ENCODE results near the gene TMEM186. TPM values are rescaled to one million over a fixed set of nuclear protein-coding genes. Genes with fewer than 3 reads are reported as not detected.
"Not testable (repeated sequence)": the region's sequence is repeated elsewhere in the genome, so short reads cannot be mapped to it uniquely, and the experiment has no call there.

TMEM186 gene, protein sequence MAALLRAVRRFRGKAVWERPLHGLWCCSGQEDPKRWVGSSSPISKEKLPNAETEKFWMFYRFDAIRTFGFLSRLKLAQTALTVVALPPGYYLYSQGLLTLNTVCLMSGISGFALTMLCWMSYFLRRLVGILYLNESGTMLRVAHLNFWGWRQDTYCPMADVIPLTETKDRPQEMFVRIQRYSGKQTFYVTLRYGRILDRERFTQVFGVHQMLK
- total RNA-seq, result 10 to 100 TPM; 14.2 to 15.4 TPM

DNA sequence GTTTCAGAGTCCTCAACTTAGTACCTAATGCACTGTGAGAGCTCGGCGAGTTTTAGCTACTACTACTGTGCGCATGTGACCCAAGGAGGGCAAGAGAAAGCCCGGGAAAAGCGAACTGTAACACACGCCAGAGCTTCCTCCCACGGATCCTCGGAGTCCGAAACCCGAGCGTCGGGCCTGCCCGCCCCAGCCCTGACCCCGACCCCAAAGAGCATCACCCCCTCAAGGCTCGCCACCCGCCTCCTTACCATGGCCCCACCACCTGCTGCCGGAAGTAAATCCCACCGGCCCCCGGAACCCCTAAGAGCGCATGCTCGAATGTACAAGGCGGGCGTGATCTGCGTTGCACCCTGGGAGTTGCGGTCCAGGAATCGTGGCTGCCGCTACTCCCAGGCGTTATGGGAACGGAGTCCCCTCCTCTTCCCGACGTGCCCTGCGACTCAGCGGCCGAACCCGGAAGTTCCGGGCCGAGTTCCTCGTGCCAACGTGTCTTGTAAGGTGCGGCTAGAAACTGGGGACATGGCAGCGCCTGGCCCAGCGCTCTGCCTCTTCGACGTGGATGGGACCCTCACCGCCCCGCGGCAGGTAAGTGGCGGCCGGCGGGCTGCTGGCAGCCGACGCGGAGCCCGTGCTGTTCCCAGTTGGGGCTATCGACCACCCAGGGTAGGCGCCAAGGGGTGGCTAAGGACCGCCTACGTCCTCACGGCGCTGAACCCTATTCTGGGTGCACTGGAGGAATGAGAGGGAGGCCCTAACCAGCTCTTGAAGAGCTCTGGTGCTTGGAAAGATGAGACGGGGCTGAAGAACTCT lies at the start of gene TMEM186, which contains the start of gene PMM2:
Gene TMEM186 (minus strand): TSS at position 276 of the 810 bp plus-strand sequence. CDS start 25 bp downstream, at position 251.
Gene PMM2 (plus strand): TSS at position 476 of the 810 bp plus-strand sequence. CDS start 44 bp downstream, at position 520.
- Mint-ChIP-seq H3K27ac (peak within 1 kb of the TSS; percentile 92), H3K27me3 (no peaks in the 10 kb centered on the region), H3K4me1 (peaks cover 23% of the 10 kb centered on the region), H3K4me3 (peak within 1 kb of the TSS; percentile 91), H3K9me3 (no peaks in the 10 kb centered on the region), H3K36me3 (ENCODE audit: low read depth) (peaks cover 56% of the 10 kb centered on the region)
- ATAC-seq (replicated peaks), result peak; percentile 96

GRCh38 chr16:8847145-8847544 lies 49.7 kb upstream of the TMEM186 start:
- H3K4me3 Mint-ChIP-seq, result no peak overlapping the region
- H3K36me3 Mint-ChIP-seq (ENCODE audit: low read depth), result peaks cover 91% of the 10 kb centered on the region
- H3K9me3 Mint-ChIP-seq, result no peaks in the 10 kb centered on the region
- no peak overlapping the region for H3K27ac Mint-ChIP-seq
- no peak for ATAC-seq (replicated peaks)
- peaks cover 19% of the 10 kb centered on the region for H3K4me1 Mint-ChIP-seq
- no peaks in the 10 kb centered on the region for H3K27me3 Mint-ChIP-seq

DNA sequence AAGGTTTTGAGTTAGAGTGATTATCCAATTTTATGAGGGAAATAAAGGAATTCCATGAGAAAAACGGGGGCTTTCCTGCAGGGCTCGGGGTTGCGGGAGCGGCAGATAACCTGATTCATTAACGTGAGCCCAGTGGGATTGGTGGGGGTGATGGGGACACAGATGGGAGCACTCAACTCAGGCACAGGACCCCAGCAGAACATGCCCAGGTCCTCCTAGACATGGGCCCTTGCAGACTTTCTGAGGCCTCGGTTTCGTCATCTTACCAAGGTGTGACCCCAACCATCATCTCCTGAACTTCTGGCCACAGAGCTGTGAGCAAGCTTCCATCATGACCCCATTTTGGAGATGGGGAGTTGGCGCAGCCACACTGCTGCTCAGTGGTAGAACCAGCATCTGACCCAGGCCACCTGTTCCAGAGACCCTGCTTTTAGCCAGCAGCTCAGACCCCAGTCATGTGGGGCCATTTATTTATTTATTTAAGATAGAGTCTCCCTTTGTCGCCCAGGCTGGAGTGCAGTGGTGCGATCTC lies 49.0 kb upstream of the TMEM186 start:
- peaks cover 88% of the 10 kb centered on the region for H3K36me3 Mint-ChIP-seq (ENCODE audit: low read depth)

GRCh38 chr16:8845699-8846298 lies 48.4 kb upstream of the TMEM186 start:
- H3K27me3 Mint-ChIP-seq, result no peaks in the 10 kb centered on the region
- peaks cover 20% of the 10 kb centered on the region for H3K4me1 Mint-ChIP-seq
- no peak overlapping the region for H3K27ac Mint-ChIP-seq
- peaks cover 81% of the 10 kb centered on the region for H3K36me3 Mint-ChIP-seq (ENCODE audit: low read depth)
- H3K4me3 Mint-ChIP-seq, result no peak overlapping the region
- ATAC-seq (replicated peaks), result no peak
- H3K9me3 Mint-ChIP-seq, result no peaks in the 10 kb centered on the region

More for the DNA sequence above, 49.0 kb upstream of the TMEM186 start:
- peaks cover 22% of the 10 kb centered on the region for H3K4me1 Mint-ChIP-seq
- no peaks in the 10 kb centered on the region for H3K9me3 Mint-ChIP-seq
- no peaks in the 10 kb centered on the region for H3K27me3 Mint-ChIP-seq
- ATAC-seq (replicated peaks), result no peak
- H3K4me3 Mint-ChIP-seq, result no peak overlapping the region
- no peak overlapping the region for H3K27ac Mint-ChIP-seq

DNA sequence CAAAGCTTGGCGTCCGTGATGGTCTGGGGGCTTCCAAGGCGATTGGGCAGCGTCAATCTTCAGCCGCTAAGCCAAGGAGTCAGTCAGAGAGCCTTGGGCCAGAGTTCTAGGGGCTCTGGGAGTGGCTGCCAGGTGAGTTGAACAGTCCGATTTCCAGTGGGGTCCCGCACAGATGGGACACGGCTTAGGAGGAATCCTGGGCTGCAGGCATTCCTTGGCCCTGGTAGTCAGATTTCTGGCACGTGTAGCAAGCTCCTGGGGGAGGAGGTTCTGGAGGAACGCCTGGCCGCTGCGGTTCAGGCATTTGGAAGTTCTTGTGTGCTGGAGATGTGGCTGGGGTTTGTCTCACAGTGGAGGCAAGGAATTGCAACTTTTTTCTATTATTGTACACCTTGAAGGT lies 45.9 kb upstream of the TMEM186 start:
- not testable (repeated sequence) for H3K27me3 Mint-ChIP-seq; ATAC-seq (replicated peaks); H3K4me3 Mint-ChIP-seq; H3K27ac Mint-ChIP-seq; H3K9me3 Mint-ChIP-seq
- Mint-ChIP-seq H3K36me3 (ENCODE audit: low read depth) (peaks cover 57% of the 10 kb centered on the region), H3K4me1 (peaks cover 11% of the 10 kb centered on the region)

DNA sequence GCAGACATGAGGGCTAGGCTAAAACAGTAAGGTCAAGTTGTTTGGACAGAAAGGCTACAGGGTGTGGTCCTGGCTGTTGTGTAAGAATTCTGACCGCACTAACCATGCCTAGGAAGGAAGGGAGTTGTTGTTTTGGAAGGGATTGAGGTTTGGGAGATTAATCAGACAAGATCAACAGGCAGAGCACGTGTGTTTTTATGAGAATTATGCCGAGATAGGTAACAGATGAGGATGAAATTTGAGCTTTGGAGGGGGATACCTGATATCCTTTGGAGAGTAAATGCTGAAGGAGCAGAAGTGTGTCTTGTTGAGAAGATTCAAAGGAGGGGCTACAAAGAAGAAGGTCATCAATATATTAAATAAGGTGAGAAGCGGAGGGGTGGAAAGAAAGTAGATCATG lies 44.6 kb upstream of the TMEM186 start:
- H3K27me3 Mint-ChIP-seq; H3K9me3 Mint-ChIP-seq; H3K4me3 Mint-ChIP-seq; ATAC-seq (replicated peaks): not testable (repeated sequence)
- H3K4me1 Mint-ChIP-seq, result peaks cover 11% of the 10 kb centered on the region
- H3K27ac Mint-ChIP-seq, result peak overlapping the region; percentile 22
- peaks cover 45% of the 10 kb centered on the region for H3K36me3 Mint-ChIP-seq (ENCODE audit: low read depth)

DNA sequence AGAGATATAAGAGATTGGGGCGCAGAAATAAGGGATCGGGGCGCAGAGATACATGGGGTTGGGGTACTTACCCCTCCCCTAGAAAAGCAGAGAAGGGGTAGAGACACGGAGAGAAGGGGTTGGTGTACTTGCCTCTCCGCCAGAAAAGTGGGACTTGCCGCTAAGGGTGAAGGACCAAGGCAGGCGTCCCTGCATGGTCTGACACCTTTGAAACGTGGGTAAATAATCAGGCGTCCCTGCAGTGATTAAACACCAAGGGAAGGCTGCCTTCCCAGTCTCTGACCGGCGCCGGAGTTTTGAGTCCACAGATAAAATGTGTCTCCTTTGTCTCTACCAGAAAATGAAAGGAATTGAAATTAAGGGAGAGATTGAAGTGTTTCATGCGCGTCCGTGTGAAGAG lies 40.2 kb upstream of the TMEM186 start:
- ATAC-seq (replicated peaks); H3K4me3 Mint-ChIP-seq; H3K27me3 Mint-ChIP-seq: not testable (repeated sequence)

DNA sequence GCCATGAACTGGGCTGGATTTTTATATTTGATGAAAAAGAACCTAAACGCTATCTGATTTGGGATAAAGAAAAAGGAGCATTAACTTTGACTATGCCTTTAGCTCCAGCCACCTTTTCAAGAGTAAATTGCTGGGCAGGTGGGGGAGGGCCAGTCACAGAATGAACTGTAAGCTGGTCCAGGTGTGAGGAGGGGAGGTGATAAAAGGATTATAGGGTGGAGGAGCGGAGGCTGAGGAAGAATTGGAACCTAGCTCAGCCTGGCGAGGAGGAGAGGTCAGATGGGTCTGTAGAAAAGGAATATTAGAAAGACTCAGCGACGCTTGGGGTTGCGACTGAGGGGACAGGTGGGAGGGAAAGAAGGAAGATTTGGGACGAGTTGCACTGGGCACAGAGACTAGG lies 39.4 kb upstream of the TMEM186 start:
- not testable (repeated sequence) for H3K4me1 Mint-ChIP-seq; ATAC-seq (replicated peaks); H3K27me3 Mint-ChIP-seq; H3K9me3 Mint-ChIP-seq; H3K27ac Mint-ChIP-seq; H3K4me3 Mint-ChIP-seq
- H3K36me3 Mint-ChIP-seq (ENCODE audit: low read depth), result peaks cover 14% of the 10 kb centered on the region

More for the DNA sequence above, 40.2 kb upstream of the TMEM186 start:
- peaks cover 13% of the 10 kb centered on the region for H3K4me1 Mint-ChIP-seq
- H3K27ac Mint-ChIP-seq, H3K9me3 Mint-ChIP-seq: not testable (repeated sequence)
- H3K36me3 Mint-ChIP-seq (ENCODE audit: low read depth), result peaks cover 14% of the 10 kb centered on the region

- Mint-ChIP-seq H3K36me3 (ENCODE audit: low read depth) (peaks cover 53% of the 10 kb centered on the region), H3K4me3 (no peak overlapping the region), H3K9me3 (no peaks in the 10 kb centered on the region), H3K27ac (peak overlapping the region; percentile 58), H3K27me3 (no peaks in the 10 kb centered on the region), H3K4me1 (peaks cover 6% of the 10 kb centered on the region)
- no peak for ATAC-seq (replicated peaks)
Measured at GRCh38 chr16:8832717-8833105, 35.3 kb upstream of the TMEM186 start.

DNA sequence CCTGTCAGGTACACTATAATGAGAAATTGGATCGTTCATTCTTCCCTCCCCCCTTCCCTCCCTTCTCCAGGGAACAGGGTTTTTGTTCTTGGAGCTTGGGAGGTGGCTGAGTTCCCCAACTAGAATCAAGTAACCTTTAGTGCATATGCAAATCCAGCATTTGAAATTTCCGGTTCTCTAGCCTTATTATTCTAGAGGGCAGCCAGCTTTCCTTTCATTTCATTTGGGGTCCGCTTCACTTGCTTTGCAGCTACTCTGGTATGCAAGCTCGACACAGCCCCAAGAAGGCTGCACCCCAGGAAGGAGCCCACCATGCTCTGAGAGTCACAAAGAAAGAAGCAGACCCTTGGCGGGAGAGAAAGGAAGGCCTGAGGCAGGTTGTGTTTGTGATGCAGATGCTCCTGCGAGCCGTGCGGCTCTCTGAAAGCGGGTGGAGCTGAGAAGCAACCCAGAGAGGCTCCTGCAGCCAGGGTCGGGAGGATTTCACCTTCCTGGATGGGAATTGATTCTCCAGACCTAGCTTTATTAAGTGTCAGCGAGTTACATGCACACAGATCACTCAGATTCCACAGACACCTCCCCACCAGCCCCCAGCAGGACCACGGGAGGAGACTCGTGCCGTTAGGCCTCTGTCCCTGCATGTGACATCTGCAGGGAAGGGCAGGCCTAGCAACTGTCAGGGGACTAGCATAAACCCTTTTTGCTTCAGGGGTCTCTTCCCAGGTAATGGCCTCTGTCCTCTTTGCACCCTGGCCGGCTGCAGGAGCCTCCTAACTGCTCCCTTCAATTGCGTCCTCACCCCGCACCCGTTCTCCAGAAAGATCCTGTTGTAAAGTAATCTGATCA lies 34.7 kb upstream of the TMEM186 start:
- H3K4me3 Mint-ChIP-seq, result no peak overlapping the region
- H3K27me3 Mint-ChIP-seq, result no peaks in the 10 kb centered on the region
- H3K36me3 Mint-ChIP-seq (ENCODE audit: low read depth), result peaks cover 54% of the 10 kb centered on the region
- no peak for ATAC-seq (replicated peaks)
- no peaks in the 10 kb centered on the region for H3K9me3 Mint-ChIP-seq
- H3K27ac Mint-ChIP-seq, result no peak overlapping the region
- peaks cover 6% of the 10 kb centered on the region for H3K4me1 Mint-ChIP-seq

- Mint-ChIP-seq H3K27ac (no peak overlapping the region), H3K4me1 (peaks cover 6% of the 10 kb centered on the region), H3K9me3 (no peaks in the 10 kb centered on the region), H3K4me3 (no peak overlapping the region), H3K27me3 (no peaks in the 10 kb centered on the region), H3K36me3 (ENCODE audit: low read depth) (peaks cover 61% of the 10 kb centered on the region)
- ATAC-seq (replicated peaks), result no peak
Measured at GRCh38 chr16:8831450-8831849, 34.0 kb upstream of the TMEM186 start.

GRCh38 chr16:8828541-8829165 lies 31.2 kb upstream of the TMEM186 start:
- no peaks in the 10 kb centered on the region for H3K27me3 Mint-ChIP-seq
- H3K4me1 Mint-ChIP-seq, result peaks cover 2% of the 10 kb centered on the region
- H3K36me3 Mint-ChIP-seq (ENCODE audit: low read depth), result peaks cover 85% of the 10 kb centered on the region
- no peak overlapping the region for H3K4me3 Mint-ChIP-seq
- H3K9me3 Mint-ChIP-seq, result no peaks in the 10 kb centered on the region
- no peak for ATAC-seq (replicated peaks)
- no peak overlapping the region for H3K27ac Mint-ChIP-seq

DNA sequence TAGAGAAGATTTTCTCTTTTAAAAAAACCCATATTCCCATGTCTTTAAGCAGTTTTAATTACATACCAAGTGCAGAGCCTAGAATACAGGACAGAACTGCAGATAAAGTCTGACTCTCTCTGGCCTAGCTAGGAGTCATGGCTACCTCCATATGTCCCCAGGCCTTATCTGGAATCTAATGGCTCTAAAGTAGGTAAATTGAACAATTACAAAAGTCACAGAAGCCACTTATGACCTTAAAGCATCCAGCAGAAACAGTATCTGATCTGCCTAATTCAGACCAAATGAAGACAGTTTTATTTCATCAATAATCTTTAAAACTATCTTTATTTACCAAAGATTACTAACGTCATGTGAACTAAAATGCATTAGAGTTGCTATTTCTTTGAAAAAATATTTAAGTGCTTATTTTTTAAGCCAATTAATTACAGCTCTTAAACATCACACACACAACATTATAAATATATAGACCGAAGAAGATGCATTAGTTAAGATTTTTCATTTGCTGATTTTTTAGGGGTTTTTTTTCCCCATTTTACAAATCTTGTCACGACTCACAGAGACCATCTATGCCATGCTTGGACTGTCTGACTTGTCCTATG lies 28.9 kb upstream of the TMEM186 start:
- H3K4me1 Mint-ChIP-seq, result peaks cover 5% of the 10 kb centered on the region
- no peak overlapping the region for H3K27ac Mint-ChIP-seq
- ATAC-seq (replicated peaks), result no peak
- H3K36me3 Mint-ChIP-seq (ENCODE audit: low read depth), result peaks cover 90% of the 10 kb centered on the region
- no peak overlapping the region for H3K4me3 Mint-ChIP-seq
- H3K27me3 Mint-ChIP-seq, result no peaks in the 10 kb centered on the region
- H3K9me3 Mint-ChIP-seq, result no peaks in the 10 kb centered on the region

Measured in activated T-helper 17 cell treated with anti-CD3 and anti-CD28 coated beads, Interleukin-2, amount 50 U/mL, for 72 hours (primary cell).